Activated naive CD4-positive, alpha-beta T cell treated with anti-CD3 and anti-CD28 coated beads, Interleukin-2, amount 50 U/mL, for 24 hours (primary cell): Measurements from ENCODE around the gene SH2B3.
"Not testable (repeated sequence)": the region's sequence is repeated elsewhere in the genome, so short reads cannot be mapped to it uniquely, and the experiment has no call there.

ENCODE experiments used
- H3K27ac Mint-ChIP-seq: one replicate; pipeline ENCODE4 v1.8.0; 2021; ENCODE audit warnings: mild to moderate bottlenecking, mixed read lengths
- H3K27me3 Mint-ChIP-seq: one replicate; pipeline ENCODE4 v1.8.0; 2021; ENCODE audit warnings: mixed read lengths
- H3K36me3 Mint-ChIP-seq: one replicate; pipeline ENCODE4 v1.8.0; 2021; ENCODE audit warnings: mixed read lengths
- H3K4me1 Mint-ChIP-seq: one replicate; pipeline ENCODE4 v1.8.0; 2021; ENCODE audit warnings: mixed read lengths
- H3K4me3 Mint-ChIP-seq: one replicate; pipeline ENCODE4 v1.8.0; 2021; ENCODE audit warnings: mild to moderate bottlenecking, mixed read lengths
- H3K9me3 Mint-ChIP-seq: one replicate; pipeline ENCODE4 v1.8.0; 2021; ENCODE audit warnings: mixed read lengths

SH2B3 gene

GRCh38 chr12:111399741-111400404 lies 5.8 kb upstream of the SH2B3 start:
- not testable (repeated sequence) for H3K36me3 Mint-ChIP-seq
- peak overlapping the region; percentile 24 for H3K4me3 Mint-ChIP-seq
- peaks cover 51% of the 10 kb centered on the region for H3K4me1 Mint-ChIP-seq

GRCh38 chr12:111401167-111401605 lies 4.5 kb upstream of the SH2B3 start:
- Mint-ChIP-seq H3K27me3 (no peaks in the 10 kb centered on the region), H3K4me1 (peaks cover 52% of the 10 kb centered on the region), H3K27ac (no peak overlapping the region), H3K36me3 (no peaks in the 10 kb centered on the region), H3K9me3 (no peaks in the 10 kb centered on the region), H3K4me3 (no peak overlapping the region)

More at GRCh38 chr12:111399741-111400404, 5.8 kb upstream of the SH2B3 start:
- not testable (repeated sequence) for H3K9me3 Mint-ChIP-seq, H3K27me3 Mint-ChIP-seq
- peak overlapping the region; percentile 89 for H3K27ac Mint-ChIP-seq

GRCh38 chr12:111402490-111402824 lies 3.3 kb upstream of the SH2B3 start:
- not testable (repeated sequence) for H3K4me3 Mint-ChIP-seq, H3K36me3 Mint-ChIP-seq, H3K27ac Mint-ChIP-seq, H3K9me3 Mint-ChIP-seq, H3K27me3 Mint-ChIP-seq
- H3K4me1 Mint-ChIP-seq, result peaks cover 43% of the 10 kb centered on the region

GRCh38 chr12:111404362-111405148 lies 1.2 kb upstream of the SH2B3 start:
- peak overlapping the region; percentile 99 for H3K27ac Mint-ChIP-seq
- no peaks in the 10 kb centered on the region for H3K36me3 Mint-ChIP-seq
- no peaks in the 10 kb centered on the region for H3K27me3 Mint-ChIP-seq
- peak overlapping the region; percentile 96 for H3K4me3 Mint-ChIP-seq
- H3K9me3 Mint-ChIP-seq, result no peaks in the 10 kb centered on the region
- peaks cover 48% of the 10 kb centered on the region for H3K4me1 Mint-ChIP-seq

- Mint-ChIP-seq H3K4me1 (peaks cover 44% of the 10 kb centered on the region), H3K9me3 (no peaks in the 10 kb centered on the region), H3K27ac (peak overlapping the region; percentile 99), H3K4me3 (peak overlapping the region; percentile 96), H3K27me3 (no peaks in the 10 kb centered on the region), H3K36me3 (no peaks in the 10 kb centered on the region)
Observed at GRCh38 chr12:111405149-111405858, 419 bp upstream of the SH2B3 start.

GRCh38 chr12:111406474-111407376 lies 1.0 kb downstream of the SH2B3 start:
- no peaks in the 10 kb centered on the region for H3K9me3 Mint-ChIP-seq
- H3K4me3 Mint-ChIP-seq, result peak overlapping the region; percentile 90
- H3K36me3 Mint-ChIP-seq, result no peaks in the 10 kb centered on the region
- no peaks in the 10 kb centered on the region for H3K27me3 Mint-ChIP-seq
- peak overlapping the region; percentile 79 for H3K27ac Mint-ChIP-seq
- peaks cover 52% of the 10 kb centered on the region for H3K4me1 Mint-ChIP-seq

GRCh38 chr12:111407377-111408115 lies 1.8 kb downstream of the SH2B3 start:
- Mint-ChIP-seq H3K4me3 (peak overlapping the region; percentile 90), H3K27ac (peak overlapping the region; percentile 76), H3K4me1 (peaks cover 60% of the 10 kb centered on the region), H3K36me3 (no peaks in the 10 kb centered on the region), H3K27me3 (no peaks in the 10 kb centered on the region), H3K9me3 (no peaks in the 10 kb centered on the region)

- peak overlapping the region; percentile 90 for H3K4me3 Mint-ChIP-seq
- H3K36me3 Mint-ChIP-seq, result no peaks in the 10 kb centered on the region
- H3K27ac Mint-ChIP-seq, result peak overlapping the region; percentile 76
- H3K4me1 Mint-ChIP-seq, result peaks cover 61% of the 10 kb centered on the region
- no peaks in the 10 kb centered on the region for H3K27me3 Mint-ChIP-seq
- H3K9me3 Mint-ChIP-seq, result no peaks in the 10 kb centered on the region
Observed at GRCh38 chr12:111408116-111408440, 2.4 kb downstream of the SH2B3 start.

GRCh38 chr12:111408686-111409402 lies 3.1 kb downstream of the SH2B3 start:
- Mint-ChIP-seq H3K27ac (peak overlapping the region; percentile 83), H3K36me3 (peaks cover 3% of the 10 kb centered on the region), H3K27me3 (no peaks in the 10 kb centered on the region), H3K4me3 (peak overlapping the region; percentile 90), H3K4me1 (peaks cover 62% of the 10 kb centered on the region), H3K9me3 (no peaks in the 10 kb centered on the region)

- Mint-ChIP-seq H3K36me3 (peaks cover 3% of the 10 kb centered on the region), H3K27me3 (no peaks in the 10 kb centered on the region), H3K9me3 (no peaks in the 10 kb centered on the region), H3K4me3 (peak overlapping the region; percentile 90), H3K4me1 (peaks cover 62% of the 10 kb centered on the region), H3K27ac (peak overlapping the region; percentile 17)
Observed at GRCh38 chr12:111409403-111409779, 3.7 kb downstream of the SH2B3 start.

GRCh38 chr12:111409780-111410430 lies 4.2 kb downstream of the SH2B3 start:
- H3K27ac Mint-ChIP-seq, result peak overlapping the region; percentile 51
- no peaks in the 10 kb centered on the region for H3K27me3 Mint-ChIP-seq
- H3K4me3 Mint-ChIP-seq, result peak overlapping the region; percentile 90
- H3K4me1 Mint-ChIP-seq, result peaks cover 62% of the 10 kb centered on the region
- H3K9me3 Mint-ChIP-seq, result no peaks in the 10 kb centered on the region
- H3K36me3 Mint-ChIP-seq, result peaks cover 3% of the 10 kb centered on the region

- peak overlapping the region; percentile 55 for H3K27ac Mint-ChIP-seq
- H3K27me3 Mint-ChIP-seq, result no peaks in the 10 kb centered on the region
- H3K4me1 Mint-ChIP-seq, result peaks cover 66% of the 10 kb centered on the region
- H3K9me3 Mint-ChIP-seq, result no peaks in the 10 kb centered on the region
- H3K4me3 Mint-ChIP-seq, result peak overlapping the region; percentile 90
- H3K36me3 Mint-ChIP-seq, result peaks cover 3% of the 10 kb centered on the region
Observed at GRCh38 chr12:111410431-111411184, 4.9 kb downstream of the SH2B3 start.

GRCh38 chr12:111411185-111411764 lies 5.6 kb downstream of the SH2B3 start:
- Mint-ChIP-seq H3K36me3 (peaks cover 3% of the 10 kb centered on the region), H3K4me3 (peak overlapping the region; percentile 66), H3K27ac (peak overlapping the region; percentile 55), H3K27me3 (no peaks in the 10 kb centered on the region), H3K4me1 (peaks cover 70% of the 10 kb centered on the region), H3K9me3 (no peaks in the 10 kb centered on the region)
